Nephron (organoid): ENCODE results near the gene RGS10.

Experiments used
- H3K27ac Mint-ChIP-seq, 3 experiments: 2 replicates each; pipeline ENCODE4 v1.8.0; 2020; ENCODE audit warnings: mixed read lengths in 3 of 3, mild to moderate bottlenecking in 2 of 3, moderate library complexity in 1 of 3
- H3K27me3 Mint-ChIP-seq: 2 replicates; pipeline ENCODE4 v1.8.0; 2021; ENCODE audit warnings: low read depth, mild to moderate bottlenecking, moderate library complexity, mixed read lengths
- H3K36me3 Mint-ChIP-seq: 2 replicates; pipeline ENCODE4 v1.8.0; 2020; ENCODE audit warnings: low read depth, mixed read lengths
- H3K4me1 Mint-ChIP-seq: 2 replicates; pipeline ENCODE4 v1.8.0; 2020; ENCODE audit warnings: mixed read lengths
- H3K4me3 Mint-ChIP-seq, 3 experiments: 2 replicates each; pipeline ENCODE4 v1.8.0; 2020; ENCODE audit warnings: mild to moderate bottlenecking in 3 of 3, mixed read lengths in 3 of 3, moderate library complexity in 2 of 3
- H3K9me3 Mint-ChIP-seq: 2 replicates; pipeline ENCODE4 v1.8.0; 2020; ENCODE audit warnings: mixed read lengths
- TF ChIP-seq, protein P1 (sequence below), 3 experiments: fragments of 200-600 bp; sonication (generic); IDR thresholded peaks; one replicate each; pipeline ENCODE4 v1.5.0; 2021; ENCODE audit warnings: antibody characterized with exemption in 3 of 3; ENCODE audit not compliant: unreplicated experiment in 3 of 3

The RGS10 gene

DNA sequence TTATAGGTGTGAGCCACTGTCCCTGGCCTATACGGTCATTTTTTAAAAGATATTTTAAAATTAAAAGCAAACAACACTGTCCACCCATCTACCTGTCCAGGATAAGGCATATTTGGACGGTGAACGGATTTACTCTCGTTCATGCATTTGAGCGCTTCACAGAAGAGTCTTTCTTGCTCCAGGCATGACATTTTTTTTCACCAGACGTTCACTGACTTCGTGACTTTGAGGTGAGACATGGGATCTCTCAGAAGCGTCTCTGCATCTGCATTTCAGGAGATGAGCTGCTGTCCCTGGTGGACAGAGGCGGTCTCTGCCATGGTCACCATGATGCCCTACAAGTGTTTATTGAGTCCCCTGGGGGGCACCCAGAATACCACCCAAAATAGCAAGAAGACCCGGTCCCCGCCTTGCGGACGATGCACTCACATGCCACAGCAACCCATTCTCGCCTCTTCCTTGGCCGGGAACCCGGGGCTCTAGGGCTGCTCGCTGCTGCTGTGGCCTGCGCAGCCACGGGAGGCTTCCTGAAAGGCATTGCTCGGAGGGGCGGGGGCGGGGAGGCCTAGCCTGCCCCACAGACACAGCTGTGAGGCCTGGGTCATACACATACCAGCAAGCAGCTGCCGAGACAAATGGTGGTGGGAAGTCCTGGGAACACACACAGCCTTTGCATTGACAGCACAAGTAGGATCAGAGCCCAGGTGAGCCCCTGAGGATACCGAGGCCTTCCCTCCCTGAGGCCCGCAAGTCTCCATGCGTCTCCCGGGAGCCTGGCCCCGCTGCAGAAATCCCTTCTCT, 84.4 kb downstream of the RGS10 start:
- TF ChIP-seq, protein P1, sequence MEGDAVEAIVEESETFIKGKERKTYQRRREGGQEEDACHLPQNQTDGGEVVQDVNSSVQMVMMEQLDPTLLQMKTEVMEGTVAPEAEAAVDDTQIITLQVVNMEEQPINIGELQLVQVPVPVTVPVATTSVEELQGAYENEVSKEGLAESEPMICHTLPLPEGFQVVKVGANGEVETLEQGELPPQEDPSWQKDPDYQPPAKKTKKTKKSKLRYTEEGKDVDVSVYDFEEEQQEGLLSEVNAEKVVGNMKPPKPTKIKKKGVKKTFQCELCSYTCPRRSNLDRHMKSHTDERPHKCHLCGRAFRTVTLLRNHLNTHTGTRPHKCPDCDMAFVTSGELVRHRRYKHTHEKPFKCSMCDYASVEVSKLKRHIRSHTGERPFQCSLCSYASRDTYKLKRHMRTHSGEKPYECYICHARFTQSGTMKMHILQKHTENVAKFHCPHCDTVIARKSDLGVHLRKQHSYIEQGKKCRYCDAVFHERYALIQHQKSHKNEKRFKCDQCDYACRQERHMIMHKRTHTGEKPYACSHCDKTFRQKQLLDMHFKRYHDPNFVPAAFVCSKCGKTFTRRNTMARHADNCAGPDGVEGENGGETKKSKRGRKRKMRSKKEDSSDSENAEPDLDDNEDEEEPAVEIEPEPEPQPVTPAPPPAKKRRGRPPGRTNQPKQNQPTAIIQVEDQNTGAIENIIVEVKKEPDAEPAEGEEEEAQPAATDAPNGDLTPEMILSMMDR (IDR thresholded peaks at IDR 0.05; ENCODE audit: unreplicated experiment in 3 of 3): no peak
- Mint-ChIP-seq H3K27ac (no peak overlapping the region), H3K9me3 (peaks cover 7% of the 10 kb centered on the region), H3K4me3 (no peak overlapping the region), H3K36me3 (peaks cover 6% of the 10 kb centered on the region), H3K4me1 (peaks cover 18% of the 10 kb centered on the region), H3K27me3 (peaks cover 6% of the 10 kb centered on the region)

DNA sequence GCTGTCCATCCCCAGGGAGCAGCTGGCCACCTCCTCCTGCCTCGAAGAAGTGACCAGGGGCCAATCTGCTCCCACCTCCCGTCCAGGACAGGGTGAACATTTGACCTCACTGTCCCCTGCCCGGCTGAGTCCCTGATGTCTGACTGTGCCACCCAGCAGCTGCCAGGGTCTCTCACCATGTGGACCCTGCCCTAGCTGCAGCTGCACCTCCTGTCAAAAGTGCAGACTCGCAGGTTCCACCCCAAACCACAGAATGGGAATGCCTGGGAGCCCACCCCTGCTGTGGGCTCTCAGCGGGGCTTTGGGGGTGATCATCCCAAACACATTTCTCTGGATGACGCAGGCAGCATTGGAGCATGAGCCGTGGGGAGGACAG, 86.1 kb downstream of the RGS10 start:
- TF ChIP-seq, protein P1 (IDR thresholded peaks at IDR 0.05; ENCODE audit: unreplicated experiment in 3 of 3): no peak
- peaks cover 6% of the 10 kb centered on the region for H3K36me3 Mint-ChIP-seq
- H3K27ac Mint-ChIP-seq: no peak overlapping the region
- no peaks in the 10 kb centered on the region for H3K27me3 Mint-ChIP-seq
- H3K4me1 Mint-ChIP-seq: peaks cover 18% of the 10 kb centered on the region
- no peak overlapping the region for H3K4me3 Mint-ChIP-seq
- H3K9me3 Mint-ChIP-seq: no peaks in the 10 kb centered on the region

DNA sequence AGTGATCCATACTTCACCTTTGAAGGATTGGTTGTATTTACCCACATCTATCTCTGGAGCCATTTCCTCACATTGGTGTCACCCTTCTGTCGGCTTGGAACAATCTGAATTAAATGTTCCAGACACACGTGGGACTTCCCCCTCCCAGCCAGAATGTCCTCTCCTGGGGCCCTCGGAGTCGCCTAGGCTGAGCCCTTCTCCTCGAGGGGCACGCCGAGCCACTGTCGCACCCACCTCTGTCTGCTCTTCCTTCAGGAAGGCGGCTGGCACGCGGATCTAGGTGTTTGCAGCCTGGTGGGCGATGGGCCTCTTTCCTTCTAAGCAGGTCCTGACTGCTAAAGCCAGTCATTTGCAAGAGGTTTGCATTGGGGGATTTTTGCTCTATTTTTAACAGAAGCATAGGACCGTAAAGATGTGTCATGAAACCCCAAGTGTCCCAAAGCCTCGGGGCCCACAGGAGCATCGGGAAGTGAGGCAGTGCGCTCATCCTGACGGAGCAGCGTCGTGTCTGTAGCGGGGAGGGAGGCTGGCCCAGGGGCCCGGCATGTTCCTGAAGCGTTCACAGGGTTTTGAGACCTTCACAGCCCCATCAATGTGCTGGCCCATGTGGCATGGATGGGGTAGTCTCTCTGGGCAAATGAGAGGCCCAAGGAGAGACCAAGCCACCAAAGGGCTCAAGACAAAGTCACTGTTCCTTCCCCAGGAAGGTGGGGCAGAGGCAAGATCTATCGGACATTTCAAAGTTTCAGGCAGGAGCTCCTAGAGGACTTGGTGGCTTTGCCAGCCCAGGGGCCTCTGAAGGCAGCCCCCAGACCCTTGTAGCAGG, 86.7 kb downstream of the RGS10 start:
- Mint-ChIP-seq H3K9me3 (no peaks in the 10 kb centered on the region), H3K27me3 (no peaks in the 10 kb centered on the region), H3K36me3 (peaks cover 6% of the 10 kb centered on the region), H3K27ac (no peak overlapping the region), H3K4me3 (no peak overlapping the region), H3K4me1 (peaks cover 18% of the 10 kb centered on the region)
- TF ChIP-seq, protein P1 (IDR thresholded peaks at IDR 0.05; ENCODE audit: unreplicated experiment in 3 of 3): no peak

DNA sequence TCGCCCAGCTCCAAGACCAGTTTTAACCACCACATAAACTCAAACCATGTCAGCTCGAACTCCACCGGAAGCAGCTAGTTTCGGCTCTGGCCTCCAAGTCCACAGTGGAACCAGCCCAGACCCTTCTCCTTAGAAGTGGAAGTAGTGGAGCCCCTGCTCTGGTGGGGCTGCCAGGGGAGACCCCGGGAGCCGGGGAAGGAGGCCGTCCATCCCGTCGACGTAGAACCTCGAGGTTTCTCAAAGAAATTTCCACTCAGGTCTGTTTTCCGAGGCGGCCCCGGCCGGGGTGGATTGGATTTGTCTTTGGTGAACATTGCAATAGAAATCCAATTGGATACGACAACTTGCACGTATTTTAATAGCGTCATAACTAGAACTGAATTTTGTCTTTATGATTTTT, 87.5 kb downstream of the RGS10 start:
- H3K27ac Mint-ChIP-seq: no peak overlapping the region
- H3K27me3 Mint-ChIP-seq: no peaks in the 10 kb centered on the region
- H3K4me1 Mint-ChIP-seq: peaks cover 18% of the 10 kb centered on the region
- no peak overlapping the region for H3K4me3 Mint-ChIP-seq
- TF ChIP-seq, protein P1 (IDR thresholded peaks at IDR 0.05; ENCODE audit: unreplicated experiment in 3 of 3): no peak
- peaks cover 6% of the 10 kb centered on the region for H3K36me3 Mint-ChIP-seq
- H3K9me3 Mint-ChIP-seq: no peaks in the 10 kb centered on the region

DNA sequence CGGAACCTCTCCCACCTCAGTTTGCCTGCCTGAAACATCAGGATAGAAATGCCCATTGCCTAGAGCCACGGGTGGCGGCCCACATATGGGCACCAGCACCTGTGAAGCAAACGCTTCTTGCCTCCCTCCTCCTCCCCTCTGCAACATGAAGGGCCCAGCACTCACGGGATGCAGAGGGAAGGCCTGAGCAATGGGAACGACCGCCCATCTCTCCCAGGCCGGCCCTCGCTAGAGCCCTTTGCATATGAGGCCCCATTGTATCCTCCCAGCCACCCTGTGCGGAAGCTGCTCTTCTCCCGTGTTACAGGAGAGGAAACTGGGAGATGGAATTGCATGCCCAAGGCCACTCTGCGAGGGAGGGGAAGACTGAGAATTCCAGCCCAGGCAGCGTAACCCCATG, 88.2 kb downstream of the RGS10 start:
- no peaks in the 10 kb centered on the region for H3K9me3 Mint-ChIP-seq
- H3K4me3 Mint-ChIP-seq: no peak overlapping the region
- TF ChIP-seq, protein P1 (IDR thresholded peaks at IDR 0.05; ENCODE audit: unreplicated experiment in 3 of 3): no peak
- peaks cover 18% of the 10 kb centered on the region for H3K4me1 Mint-ChIP-seq
- no peaks in the 10 kb centered on the region for H3K27me3 Mint-ChIP-seq
- H3K27ac Mint-ChIP-seq: no peak overlapping the region
- peaks cover 6% of the 10 kb centered on the region for H3K36me3 Mint-ChIP-seq
